Tibial artery (tissue), 4 donors: Measurements from ENCODE around the gene ZNF607.
A peak's percentile ranks its signal among the peaks of the same experiment; 100 is the strongest.
"Not testable (repeated sequence)": the region's sequence is repeated elsewhere in the genome, so short reads cannot be mapped to it uniquely, and the experiment has no call there.

Source experiments
- DNase-seq, 2 donors: peaks; one replicate each; pipeline ENCODE4 v3.0.0-alpha.2; 2019
- H3K27ac ChIP-seq, 2 donors: fragments of 200-600 bp; sonication (generic) in 1 of 2; 1 replicate in 1 of 2; 2 replicates in 1 of 2; pipeline ENCODE4 v1.5.1; 2018 to 2019; ENCODE audit warnings: mild to moderate bottlenecking in 1 of 2
- H3K27me3 ChIP-seq, 2 donors: fragments of 200-600 bp; sonication (generic) in 1 of 2; one replicate each; pipeline versions ENCODE4 v1.5.1 to v1.6.0; 2016 to 2019
- H3K36me3 ChIP-seq, 3 donors: fragments of 200-600 bp; sonication (generic) in 2 of 3; one replicate each; pipeline ENCODE4 v1.5.1; 2016 to 2019; ENCODE audit warnings: mild to moderate bottlenecking in 2 of 3
- H3K4me1 ChIP-seq, 4 donors: fragments of 200-600 bp; sonication (generic) in 2 of 4; 1 replicate in 3 of 4; 2 replicates in 1 of 4; pipeline ENCODE4 v1.5.1; 2016 to 2019
- H3K4me3 ChIP-seq, 2 donors: fragments of 200-600 bp; sonication (generic) in 1 of 2; 1 replicate in 1 of 2; 2 replicates in 1 of 2; pipeline ENCODE4 v1.5.1; 2018 to 2019; ENCODE audit warnings: mild to moderate bottlenecking in 2 of 2
- H3K9me3 ChIP-seq, 3 donors: fragments of 200-600 bp; sonication (generic) in 1 of 3; one replicate each; pipeline ENCODE4 v1.5.1; 2016 to 2019
- CTCF ChIP-seq, 2 experiments: fragments of 200-600 bp in 1 of 2; fragments of 450-650 bp in 1 of 2; IDR thresholded peaks; one replicate each; pipeline ENCODE4 v1.5.1; 2017 to 2019; ENCODE audit warnings: antibody characterized with exemption in 2 of 2, mild to moderate bottlenecking in 1 of 2, moderate library complexity in 1 of 2
- intact Hi-C: fragments of 100-400 bp; cut with DNase I; formaldehyde crosslinking; loops from one replicate; pipeline ENCODE4 v1.15.0; 2023; ENCODE audit warnings: low total_unique reads

Gene ZNF607

GRCh38 chr19:37719111-37719926 lies at the start of gene ZNF607:
Gene ZNF607, minus strand, starts transcription at chr19:37719761. Its CDS starts 8,143 bp downstream, at chr19:37711618.
- Histone ChIP-seq H3K9me3 (no peaks in the 10 kb centered on the region), H3K4me1 (peaks cover 0 to 11% (median 8%) of the 10 kb centered on the region in 4 donors), H3K27me3 (no peaks in the 10 kb centered on the region), H3K4me3 (peak within 1 kb of the TSS; percentile 82 to 95), H3K36me3 (peaks cover 0 to 12% (median 6%) of the 10 kb centered on the region in 3 donors), H3K27ac (peak within 1 kb of the TSS; percentile 82 to 83)
- DNase-seq = peak; percentile 81 to 93
- peak; percentile 54 to 59 for TF ChIP-seq CTCF (IDR thresholded peaks at IDR 0.05)
- intact Hi-C loops = no loop called here

GRCh38 chr19:37763488-37763887 lies 43.9 kb upstream of the ZNF607 start:
- no peaks in the 10 kb centered on the region for H3K9me3 ChIP-seq
- no peaks in the 10 kb centered on the region for H3K4me1 ChIP-seq
- H3K36me3 ChIP-seq = peaks cover 65 to 88% (median 75%) of the 10 kb centered on the region in 3 donors
- no peak for TF ChIP-seq CTCF (IDR thresholded peaks at IDR 0.05)
- no peaks in the 10 kb centered on the region for H3K27me3 ChIP-seq
- no peak for DNase-seq
- intact Hi-C loops = no loop called here
- H3K27ac ChIP-seq = no peak overlapping the region
- no peak overlapping the region for H3K4me3 ChIP-seq

- H3K36me3 ChIP-seq = peaks cover 30 to 52% (median 48%) of the 10 kb centered on the region in 3 donors
- H3K27ac ChIP-seq, H3K4me3 ChIP-seq, intact Hi-C loops, H3K4me1 ChIP-seq, H3K9me3 ChIP-seq, DNase-seq, H3K27me3 ChIP-seq: not testable (repeated sequence)
Observed at GRCh38 chr19:37757683-37758082, 38.1 kb upstream of the ZNF607 start.

GRCh38 chr19:37738371-37738770 lies 18.8 kb upstream of the ZNF607 start:
- Histone ChIP-seq H3K4me1 (no peaks in the 10 kb centered on the region), H3K9me3 (peaks cover 0 to 85% (median 15%) of the 10 kb centered on the region in 3 donors), H3K27me3 (no peaks in the 10 kb centered on the region), H3K36me3 (peaks cover 52 to 82% (median 59%) of the 10 kb centered on the region in 3 donors), H3K4me3 (no peak overlapping the region), H3K27ac (no peak overlapping the region)
- no peak for TF ChIP-seq CTCF (IDR thresholded peaks at IDR 0.05)
- intact Hi-C loops = loop anchor here (5.0 kb wide), 1 partner anchor 1701 kb away; no protein-coding TSS in a partner anchor
- no peak for DNase-seq

- H3K4me3 ChIP-seq = no peak overlapping the region
- peaks cover 0 to 8% (median 0%) of the 10 kb centered on the region in 3 donors for H3K36me3 ChIP-seq
- H3K4me1 ChIP-seq = no peaks in the 10 kb centered on the region
- no peaks in the 10 kb centered on the region for H3K9me3 ChIP-seq
- no peaks in the 10 kb centered on the region for H3K27me3 ChIP-seq
- no peak for TF ChIP-seq CTCF (IDR thresholded peaks at IDR 0.05)
- H3K27ac ChIP-seq = no peak overlapping the region
- DNase-seq = no peak
- intact Hi-C loops = no loop called here
Observed at GRCh38 chr19:37725181-37725580, 5.6 kb upstream of the ZNF607 start.

- H3K27ac ChIP-seq = peak overlapping the region; percentile 82 to 83
- H3K27me3 ChIP-seq = no peaks in the 10 kb centered on the region
- H3K9me3 ChIP-seq = no peaks in the 10 kb centered on the region
- peaks cover 0 to 8% (median 4%) of the 10 kb centered on the region in 3 donors for H3K36me3 ChIP-seq
- peak overlapping the region; percentile 82 to 95 for H3K4me3 ChIP-seq
- H3K4me1 ChIP-seq = peaks cover 0 to 11% (median 8%) of the 10 kb centered on the region in 4 donors
- DNase-seq = no peak
- TF ChIP-seq CTCF (IDR thresholded peaks at IDR 0.05) = no peak
- intact Hi-C loops = no loop called here
Observed at GRCh38 chr19:37719927-37720265, 335 bp upstream of the ZNF607 start.
